ENCODE data around the gene PKN2.

PKN2 gene

DNA sequence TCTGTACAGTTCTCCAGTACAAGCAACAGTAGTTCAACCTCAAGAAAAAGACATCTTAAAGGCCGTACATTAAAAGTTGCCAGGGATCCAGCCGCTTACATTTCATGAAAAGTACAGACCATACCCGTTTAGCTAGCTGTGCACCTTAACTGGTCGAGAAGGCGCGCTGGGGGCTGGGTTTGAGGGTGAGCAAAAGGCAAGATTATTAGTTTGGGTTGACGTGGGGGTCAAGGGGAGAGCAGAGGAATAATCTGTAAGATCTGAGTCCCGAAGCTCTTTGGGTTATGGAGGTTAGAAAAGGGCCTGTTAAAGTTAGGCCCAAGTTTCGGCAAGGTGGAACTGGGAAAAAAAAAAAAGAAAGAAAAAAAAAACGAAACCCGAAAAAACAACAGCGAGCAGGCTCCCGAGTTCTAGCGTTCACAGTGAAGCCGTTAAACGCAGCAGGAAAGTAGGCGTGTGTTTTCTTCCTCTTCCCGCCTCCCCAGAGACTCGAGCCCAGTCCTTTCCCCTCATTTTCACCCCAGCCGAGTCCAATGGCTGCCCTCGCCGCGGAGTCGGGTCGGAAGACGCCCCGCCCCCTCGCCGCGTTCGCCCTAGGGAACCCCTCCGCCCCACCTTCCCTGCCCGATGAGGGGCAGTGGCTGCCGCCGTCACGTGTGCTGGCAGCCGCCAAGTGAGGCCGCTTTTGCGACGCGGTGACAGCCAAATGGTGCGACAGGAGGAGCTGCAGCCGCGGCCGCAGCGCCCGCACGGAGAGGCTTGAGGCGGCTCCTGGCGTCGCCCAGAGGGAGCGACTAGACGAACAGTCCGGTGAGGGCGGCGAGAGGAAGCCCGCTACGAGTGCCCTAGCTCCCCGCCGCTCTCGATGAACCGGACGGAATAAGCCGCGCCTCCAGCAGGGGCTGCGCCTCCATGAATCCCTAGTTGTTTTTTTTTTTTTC lies at the start of gene PKN2 (continued):
- TF ChIP-seq, protein P1, sequence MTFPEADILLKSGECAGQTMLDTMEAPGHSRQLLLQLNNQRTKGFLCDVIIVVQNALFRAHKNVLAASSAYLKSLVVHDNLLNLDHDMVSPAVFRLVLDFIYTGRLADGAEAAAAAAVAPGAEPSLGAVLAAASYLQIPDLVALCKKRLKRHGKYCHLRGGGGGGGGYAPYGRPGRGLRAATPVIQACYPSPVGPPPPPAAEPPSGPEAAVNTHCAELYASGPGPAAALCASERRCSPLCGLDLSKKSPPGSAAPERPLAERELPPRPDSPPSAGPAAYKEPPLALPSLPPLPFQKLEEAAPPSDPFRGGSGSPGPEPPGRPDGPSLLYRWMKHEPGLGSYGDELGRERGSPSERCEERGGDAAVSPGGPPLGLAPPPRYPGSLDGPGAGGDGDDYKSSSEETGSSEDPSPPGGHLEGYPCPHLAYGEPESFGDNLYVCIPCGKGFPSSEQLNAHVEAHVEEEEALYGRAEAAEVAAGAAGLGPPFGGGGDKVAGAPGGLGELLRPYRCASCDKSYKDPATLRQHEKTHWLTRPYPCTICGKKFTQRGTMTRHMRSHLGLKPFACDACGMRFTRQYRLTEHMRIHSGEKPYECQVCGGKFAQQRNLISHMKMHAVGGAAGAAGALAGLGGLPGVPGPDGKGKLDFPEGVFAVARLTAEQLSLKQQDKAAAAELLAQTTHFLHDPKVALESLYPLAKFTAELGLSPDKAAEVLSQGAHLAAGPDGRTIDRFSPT (tag by site-specific recombination; IDR thresholded peaks at IDR 0.05): peak; percentile 100
- TF ChIP-seq, protein P2, sequence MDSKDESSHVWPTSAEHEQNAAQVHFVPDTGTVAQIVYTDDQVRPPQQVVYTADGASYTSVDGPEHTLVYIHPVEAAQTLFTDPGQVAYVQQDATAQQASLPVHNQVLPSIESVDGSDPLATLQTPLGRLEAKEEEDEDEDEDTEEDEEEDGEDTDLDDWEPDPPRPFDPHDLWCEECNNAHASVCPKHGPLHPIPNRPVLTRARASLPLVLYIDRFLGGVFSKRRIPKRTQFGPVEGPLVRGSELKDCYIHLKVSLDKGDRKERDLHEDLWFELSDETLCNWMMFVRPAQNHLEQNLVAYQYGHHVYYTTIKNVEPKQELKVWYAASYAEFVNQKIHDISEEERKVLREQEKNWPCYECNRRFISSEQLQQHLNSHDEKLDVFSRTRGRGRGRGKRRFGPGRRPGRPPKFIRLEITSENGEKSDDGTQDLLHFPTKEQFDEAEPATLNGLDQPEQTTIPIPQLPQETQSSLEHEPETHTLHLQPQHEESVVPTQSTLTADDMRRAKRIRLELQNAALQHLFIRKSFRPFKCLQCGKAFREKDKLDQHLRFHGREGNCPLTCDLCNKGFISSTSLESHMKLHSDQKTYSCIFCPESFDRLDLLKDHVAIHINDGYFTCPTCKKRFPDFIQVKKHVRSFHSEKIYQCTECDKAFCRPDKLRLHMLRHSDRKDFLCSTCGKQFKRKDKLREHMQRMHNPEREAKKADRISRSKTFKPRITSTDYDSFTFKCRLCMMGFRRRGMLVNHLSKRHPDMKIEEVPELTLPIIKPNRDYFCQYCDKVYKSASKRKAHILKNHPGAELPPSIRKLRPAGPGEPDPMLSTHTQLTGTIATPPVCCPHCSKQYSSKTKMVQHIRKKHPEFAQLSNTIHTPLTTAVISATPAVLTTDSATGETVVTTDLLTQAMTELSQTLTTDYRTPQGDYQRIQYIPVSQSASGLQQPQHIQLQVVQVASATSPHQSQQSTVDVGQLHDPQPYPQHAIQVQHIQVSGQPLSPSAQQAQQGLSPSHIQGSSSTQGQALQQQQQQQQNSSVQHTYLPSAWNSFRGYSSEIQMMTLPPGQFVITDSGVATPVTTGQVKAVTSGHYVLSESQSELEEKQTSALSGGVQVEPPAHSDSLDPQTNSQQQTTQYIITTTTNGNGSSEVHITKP (tag by site-specific recombination; IDR thresholded peaks at IDR 0.05): peak; percentile 99
- TF ChIP-seq, protein P3, sequence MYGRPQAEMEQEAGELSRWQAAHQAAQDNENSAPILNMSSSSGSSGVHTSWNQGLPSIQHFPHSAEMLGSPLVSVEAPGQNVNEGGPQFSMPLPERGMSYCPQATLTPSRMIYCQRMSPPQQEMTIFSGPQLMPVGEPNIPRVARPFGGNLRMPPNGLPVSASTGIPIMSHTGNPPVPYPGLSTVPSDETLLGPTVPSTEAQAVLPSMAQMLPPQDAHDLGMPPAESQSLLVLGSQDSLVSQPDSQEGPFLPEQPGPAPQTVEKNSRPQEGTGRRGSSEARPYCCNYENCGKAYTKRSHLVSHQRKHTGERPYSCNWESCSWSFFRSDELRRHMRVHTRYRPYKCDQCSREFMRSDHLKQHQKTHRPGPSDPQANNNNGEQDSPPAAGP (tag by site-specific recombination; IDR thresholded peaks at IDR 0.05): no peak; the same call in 1 of the 2 replicates
- TF ChIP-seq BCL11A (tag by site-specific recombination; IDR thresholded peaks at IDR 0.05; ENCODE audit: low read depth) (no peak), ZNF560 (tag by site-specific recombination; IDR thresholded peaks at IDR 0.05; ENCODE audit: borderline replicate concordance) (no peak), HOXD13 (CRISPR knock-in tag; IDR thresholded peaks at IDR 0.05; ENCODE audit: borderline replicate concordance) (no peak; the same call in 1 of the 2 replicates), YY2 (tag by site-specific recombination; IDR thresholded peaks at IDR 0.05) (no peak; the same call in none of the 2 replicates), GLI2 (tag by site-specific recombination; IDR thresholded peaks at IDR 0.05; ENCODE audit: borderline replicate concordance, low read depth) (no peak; the same call in 1 of the 2 replicates), GLIS2 (tag by site-specific recombination; IDR thresholded peaks at IDR 0.05) (peak; percentile 93), REPIN1 (tag by site-specific recombination; IDR thresholded peaks at IDR 0.05; ENCODE audit: low read depth) (peak; percentile 89; the same call in 1 of the 2 replicates), ZNF792 (tag by site-specific recombination; IDR thresholded peaks at IDR 0.05) (no peak), ZNF223 (tag by site-specific recombination; IDR thresholded peaks at IDR 0.05) (no peak), ZNF521 (tag by site-specific recombination; IDR thresholded peaks at IDR 0.05) (no peak), ZBTB20 (tag by site-specific recombination; IDR thresholded peaks at IDR 0.05) (peak; percentile 65; the same call in 1 of the 2 replicates), ZNF785 (tag by site-specific recombination; IDR thresholded peaks at IDR 0.05) (no peak), IKZF3 (tag by site-specific recombination; IDR thresholded peaks at IDR 0.05) (peak; percentile 99), ZNF157 (tag by site-specific recombination; IDR thresholded peaks at IDR 0.05) (no peak), ZNF610 (tag by site-specific recombination; IDR thresholded peaks at IDR 0.05; ENCODE audit: borderline replicate concordance) (peak; percentile 11), SP7 (tag by site-specific recombination; IDR thresholded peaks at IDR 0.05) (peak; percentile 74), ZNF830 (tag by site-specific recombination; IDR thresholded peaks at IDR 0.05; ENCODE audit: low read depth) (no peak), ZNF629 (tag by site-specific recombination; IDR thresholded peaks at IDR 0.05) (peak; percentile 39), GFI1B (tag by site-specific recombination; IDR thresholded peaks at IDR 0.05) (no peak), KLF8 (tag by site-specific recombination; IDR thresholded peaks at IDR 0.05) (peak; percentile 90; the same call in 1 of the 2 replicates)
- TF ChIP-seq, protein P4, sequence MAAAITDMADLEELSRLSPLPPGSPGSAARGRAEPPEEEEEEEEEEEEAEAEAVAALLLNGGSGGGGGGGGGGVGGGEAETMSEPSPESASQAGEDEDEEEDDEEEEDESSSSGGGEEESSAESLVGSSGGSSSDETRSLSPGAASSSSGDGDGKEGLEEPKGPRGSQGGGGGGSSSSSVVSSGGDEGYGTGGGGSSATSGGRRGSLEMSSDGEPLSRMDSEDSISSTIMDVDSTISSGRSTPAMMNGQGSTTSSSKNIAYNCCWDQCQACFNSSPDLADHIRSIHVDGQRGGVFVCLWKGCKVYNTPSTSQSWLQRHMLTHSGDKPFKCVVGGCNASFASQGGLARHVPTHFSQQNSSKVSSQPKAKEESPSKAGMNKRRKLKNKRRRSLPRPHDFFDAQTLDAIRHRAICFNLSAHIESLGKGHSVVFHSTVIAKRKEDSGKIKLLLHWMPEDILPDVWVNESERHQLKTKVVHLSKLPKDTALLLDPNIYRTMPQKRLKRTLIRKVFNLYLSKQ (tag by site-specific recombination; IDR thresholded peaks at IDR 0.05; ENCODE audit: borderline replicate concordance): no peak
- TF ChIP-seq, protein P5, sequence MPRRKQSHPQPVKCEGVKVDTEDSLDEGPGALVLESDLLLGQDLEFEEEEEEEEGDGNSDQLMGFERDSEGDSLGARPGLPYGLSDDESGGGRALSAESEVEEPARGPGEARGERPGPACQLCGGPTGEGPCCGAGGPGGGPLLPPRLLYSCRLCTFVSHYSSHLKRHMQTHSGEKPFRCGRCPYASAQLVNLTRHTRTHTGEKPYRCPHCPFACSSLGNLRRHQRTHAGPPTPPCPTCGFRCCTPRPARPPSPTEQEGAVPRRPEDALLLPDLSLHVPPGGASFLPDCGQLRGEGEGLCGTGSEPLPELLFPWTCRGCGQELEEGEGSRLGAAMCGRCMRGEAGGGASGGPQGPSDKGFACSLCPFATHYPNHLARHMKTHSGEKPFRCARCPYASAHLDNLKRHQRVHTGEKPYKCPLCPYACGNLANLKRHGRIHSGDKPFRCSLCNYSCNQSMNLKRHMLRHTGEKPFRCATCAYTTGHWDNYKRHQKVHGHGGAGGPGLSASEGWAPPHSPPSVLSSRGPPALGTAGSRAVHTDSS (tag by site-specific recombination; IDR thresholded peaks at IDR 0.05): no peak; the same call in 1 of the 2 replicates
- TF ChIP-seq, protein P6, sequence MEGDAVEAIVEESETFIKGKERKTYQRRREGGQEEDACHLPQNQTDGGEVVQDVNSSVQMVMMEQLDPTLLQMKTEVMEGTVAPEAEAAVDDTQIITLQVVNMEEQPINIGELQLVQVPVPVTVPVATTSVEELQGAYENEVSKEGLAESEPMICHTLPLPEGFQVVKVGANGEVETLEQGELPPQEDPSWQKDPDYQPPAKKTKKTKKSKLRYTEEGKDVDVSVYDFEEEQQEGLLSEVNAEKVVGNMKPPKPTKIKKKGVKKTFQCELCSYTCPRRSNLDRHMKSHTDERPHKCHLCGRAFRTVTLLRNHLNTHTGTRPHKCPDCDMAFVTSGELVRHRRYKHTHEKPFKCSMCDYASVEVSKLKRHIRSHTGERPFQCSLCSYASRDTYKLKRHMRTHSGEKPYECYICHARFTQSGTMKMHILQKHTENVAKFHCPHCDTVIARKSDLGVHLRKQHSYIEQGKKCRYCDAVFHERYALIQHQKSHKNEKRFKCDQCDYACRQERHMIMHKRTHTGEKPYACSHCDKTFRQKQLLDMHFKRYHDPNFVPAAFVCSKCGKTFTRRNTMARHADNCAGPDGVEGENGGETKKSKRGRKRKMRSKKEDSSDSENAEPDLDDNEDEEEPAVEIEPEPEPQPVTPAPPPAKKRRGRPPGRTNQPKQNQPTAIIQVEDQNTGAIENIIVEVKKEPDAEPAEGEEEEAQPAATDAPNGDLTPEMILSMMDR (tag by site-specific recombination; IDR thresholded peaks at IDR 0.05): peak; percentile 86

Data from HEK293 (cell line).